Kidney (tissue), 14 donors: ENCODE measurements around the gene NEK11. TPM values are rescaled to one million over a fixed set of nuclear protein-coding genes. Genes with fewer than 3 reads are reported as not detected.

ENCODE experiments used
- DNase-seq, 5 donors: peaks; one replicate each; pipeline ENCODE4 v3.0.0-alpha.2; 2013 to 2020
- FAIRE-seq: peaks from 2 replicates; lab custom pipeline; 2012; peaks lifted over from hg19 to GRCh38; lab: Jason Lieb, UNC
- H3K27ac ChIP-seq, 2 donors: one replicate each; pipeline ENCODE4 v1.7.0; 2013; ENCODE audit warnings: low read depth in 2 of 2, low read length in 2 of 2, inconsistent platforms in 1 of 2
- H3K27me3 ChIP-seq: one replicate; pipeline ENCODE4 v1.7.1; 2013; ENCODE audit warnings: low read length, inconsistent platforms; ENCODE audit not compliant: control insufficient read depth, insufficient read depth
- H3K36me3 ChIP-seq, 3 donors: one replicate each; pipeline versions ENCODE4 v1.7.0 to v1.7.1; 2013; ENCODE audit warnings: low read length in 3 of 3, control low read depth in 1 of 3, inconsistent platforms in 1 of 3; ENCODE audit not compliant: insufficient read depth in 3 of 3, control insufficient read depth in 2 of 3
- H3K4me1 ChIP-seq, 3 donors: one replicate each; pipeline versions ENCODE4 v1.7.0 to v1.7.1; 2013; ENCODE audit warnings: low read length in 3 of 3, inconsistent platforms in 1 of 3, low read depth in 1 of 3; ENCODE audit not compliant: control insufficient read depth in 2 of 3, insufficient read depth in 2 of 3
- H3K4me3 ChIP-seq, 3 donors: one replicate each; pipeline versions ENCODE4 v1.7.0 to v1.8.1; 2013; ENCODE audit warnings: low read length in 3 of 3, control low read depth in 1 of 3, inconsistent platforms in 1 of 3
- H3K9ac ChIP-seq, 3 donors: one replicate each; pipeline versions ENCODE4 v1.7.0 to v1.7.1; 2013; ENCODE audit warnings: low read length in 3 of 3, control low read depth in 1 of 3, inconsistent platforms in 1 of 3
- H3K9me3 ChIP-seq, 3 donors: one replicate each; pipeline versions ENCODE4 v1.7.0 to v1.7.1; 2013; ENCODE audit warnings: low read length in 3 of 3, control low read depth in 1 of 3, inconsistent platforms in 1 of 3; ENCODE audit not compliant: control insufficient read depth in 2 of 3, insufficient read depth in 1 of 3
- intact Hi-C: fragments of 100-400 bp; cut with DNase I; formaldehyde crosslinking; loops from one replicate; pipeline ENCODE4 v1.11.1; 2022
- polyA plus RNA-seq: library from polyadenylated mRNA; stranded (reverse); fragments of 350-450 nt; fragmentation: Illumina TruSeq; extraction: RNeasy Lipid Tissue Mini Kit (QIAGEN cat#74804); gene quantifications from one replicate; pipeline ENCODE4 v1.2.3, GENCODE V29; 2014; ENCODE audit warnings: low read depth, low replicate concordance; ENCODE audit not compliant: insufficient read depth
- total RNA-seq: library from RNA; stranded (reverse); fragmentation: NEBNext Ultra II Directional; extraction: Animal tissue kit (Norgen Biotek cat#: 25700); gene quantifications from one replicate; pipeline ENCODE4 v1.2.1, GENCODE V29; 2021
- TF ChIP-seq, protein P1 (sequence below): IDR thresholded peaks from 3 replicates; pipeline ENCODE4 v1.5.1; 2012; ENCODE audit warnings: mild to moderate bottlenecking, moderate library complexity, borderline replicate concordance; ENCODE audit not compliant: insufficient read depth; ENCODE audit errors: extremely low read depth
- donor health status: control.
- donor health status: control.
- donor health status: control.
- donor health status: control.
- donor health status: control.
- donor health status: DM: yes; HTN: yes; CAD: no.
- donor health status: Normal renal cell carcinoma (clear cell type).

NEK11 gene
- total and polyA plus RNA-seq, 2 donors from 2014 or later: 7.9 to 13.2 TPM

- TF ChIP-seq, protein P1, sequence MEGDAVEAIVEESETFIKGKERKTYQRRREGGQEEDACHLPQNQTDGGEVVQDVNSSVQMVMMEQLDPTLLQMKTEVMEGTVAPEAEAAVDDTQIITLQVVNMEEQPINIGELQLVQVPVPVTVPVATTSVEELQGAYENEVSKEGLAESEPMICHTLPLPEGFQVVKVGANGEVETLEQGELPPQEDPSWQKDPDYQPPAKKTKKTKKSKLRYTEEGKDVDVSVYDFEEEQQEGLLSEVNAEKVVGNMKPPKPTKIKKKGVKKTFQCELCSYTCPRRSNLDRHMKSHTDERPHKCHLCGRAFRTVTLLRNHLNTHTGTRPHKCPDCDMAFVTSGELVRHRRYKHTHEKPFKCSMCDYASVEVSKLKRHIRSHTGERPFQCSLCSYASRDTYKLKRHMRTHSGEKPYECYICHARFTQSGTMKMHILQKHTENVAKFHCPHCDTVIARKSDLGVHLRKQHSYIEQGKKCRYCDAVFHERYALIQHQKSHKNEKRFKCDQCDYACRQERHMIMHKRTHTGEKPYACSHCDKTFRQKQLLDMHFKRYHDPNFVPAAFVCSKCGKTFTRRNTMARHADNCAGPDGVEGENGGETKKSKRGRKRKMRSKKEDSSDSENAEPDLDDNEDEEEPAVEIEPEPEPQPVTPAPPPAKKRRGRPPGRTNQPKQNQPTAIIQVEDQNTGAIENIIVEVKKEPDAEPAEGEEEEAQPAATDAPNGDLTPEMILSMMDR: no peak
- FAIRE-seq (no peak), DNase-seq (no peak)
- Histone ChIP-seq H3K27ac (no peak overlapping the region), H3K4me3 (no peak overlapping the region), H3K9me3 (no peaks in the 10 kb centered on the region), H3K36me3 (peaks cover 5 to 7% (median 7%) of the 10 kb centered on the region in 3 donors), H3K9ac (no peak overlapping the region), H3K4me1 (no peaks in the 10 kb centered on the region), H3K27me3 (no peaks in the 10 kb centered on the region)
- intact Hi-C loops: no loop called here
Measured at GRCh38 chr3:130997289-130997688, 29.4 kb upstream of the NEK11 start.

DNA sequence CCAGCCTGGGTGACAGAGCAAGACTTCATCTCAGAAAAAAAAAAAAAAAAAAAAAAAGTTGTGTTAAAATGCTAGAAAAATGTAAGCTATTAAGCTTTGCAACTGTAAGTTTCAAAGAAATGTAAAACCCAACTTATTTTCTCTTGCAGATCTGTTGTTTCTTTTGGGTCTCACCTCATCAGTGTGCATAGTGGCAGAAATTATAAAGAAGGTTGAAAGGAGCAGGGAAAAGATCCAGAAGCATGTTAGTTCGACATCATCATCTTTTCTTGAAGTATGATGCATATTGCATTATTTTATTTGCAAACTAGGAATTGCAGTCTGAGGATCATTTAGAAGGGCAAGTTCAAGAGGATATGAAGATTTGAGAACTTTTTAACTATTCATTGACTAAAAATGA is 25.6 kb upstream of the NEK11 start:
- Histone ChIP-seq H3K27ac (no peak overlapping the region), H3K4me1 (no peaks in the 10 kb centered on the region), H3K9ac (no peak overlapping the region), H3K9me3 (no peaks in the 10 kb centered on the region), H3K27me3 (no peaks in the 10 kb centered on the region), H3K4me3 (no peak overlapping the region), H3K36me3 (peaks cover 2 to 13% (median 4%) of the 10 kb centered on the region in 3 donors)
- TF ChIP-seq, protein P1: no peak
- FAIRE-seq (no peak), DNase-seq (no peak)
- intact Hi-C loops: no loop called here

- TF ChIP-seq, protein P1: no peak
- H3K9ac ChIP-seq: no peak overlapping the region
- H3K27me3 ChIP-seq: no peaks in the 10 kb centered on the region
- no peak for FAIRE-seq
- DNase-seq: no peak
- peaks cover 2 to 6% (median 2%) of the 10 kb centered on the region in 3 donors for H3K36me3 ChIP-seq
- intact Hi-C loops: no loop called here
- H3K27ac ChIP-seq: no peak overlapping the region
- no peaks in the 10 kb centered on the region for H3K4me1 ChIP-seq
- no peaks in the 10 kb centered on the region for H3K9me3 ChIP-seq
- no peak overlapping the region for H3K4me3 ChIP-seq
Measured at GRCh38 chr3:131004603-131005002, 22.1 kb upstream of the NEK11 start.

DNA sequence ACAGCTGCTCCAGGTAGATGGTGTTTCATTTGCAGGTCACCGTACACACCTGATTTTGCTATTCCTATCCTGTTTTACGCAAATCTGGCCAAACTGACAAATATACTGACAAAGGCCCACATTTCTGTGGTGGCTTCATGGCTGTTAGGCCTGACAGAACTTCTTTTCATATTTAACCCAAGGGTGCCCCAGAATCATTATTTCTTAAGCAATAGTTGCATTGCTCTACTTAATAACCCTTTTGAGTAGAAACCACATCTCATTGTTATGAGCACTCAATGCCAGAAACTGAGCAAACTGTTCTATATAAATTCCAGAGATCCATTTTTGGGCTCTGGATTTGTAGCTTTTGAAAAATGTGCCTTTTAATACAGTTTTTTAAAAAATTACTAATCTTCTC is 19.4 kb upstream of the NEK11 start:
- intact Hi-C loops: no loop called here
- Histone ChIP-seq H3K9ac (no peak overlapping the region), H3K4me3 (no peak overlapping the region), H3K27ac (no peak overlapping the region), H3K4me1 (no peaks in the 10 kb centered on the region), H3K9me3 (no peaks in the 10 kb centered on the region), H3K27me3 (no peaks in the 10 kb centered on the region), H3K36me3 (peaks cover 2 to 6% (median 4%) of the 10 kb centered on the region in 3 donors)
- TF ChIP-seq, protein P1: no peak
- DNase-seq (no peak), FAIRE-seq (no peak)
